IPS-18c (cell line): ENCODE results near the gene MORN5.
"Not testable (repeated sequence)": the region's sequence is repeated elsewhere in the genome, so short reads cannot be mapped to it uniquely, and the experiment has no call there.

Source experiments
- H3K4me3 ChIP-seq: 2 replicates; pipeline ENCODE4 v1.7.0; 2013; ENCODE audit warnings: low read depth, mild to moderate bottlenecking, low read length, moderate library complexity; ENCODE audit not compliant: insufficient read depth
- H3K9me3 ChIP-seq: one replicate; pipeline ENCODE4 v1.6.1; 2013; ENCODE audit warnings: mild to moderate bottlenecking, low read length, moderate library complexity; ENCODE audit not compliant: control insufficient read depth, insufficient read depth

The MORN5 gene

GRCh38 chr9:122159026-122159924 lies at the start of gene MORN5, which contains the start of gene NDUFA8:
TSS of gene MORN5 (plus strand) at chr9:122159908. CDS start at chr9:122159973, 65 bp downstream.
TSS of gene NDUFA8 (minus strand) at chr9:122159779. CDS start at chr9:122159677, 102 bp downstream.
- H3K9me3 ChIP-seq = no peaks in the 10 kb centered on the region

DNA sequence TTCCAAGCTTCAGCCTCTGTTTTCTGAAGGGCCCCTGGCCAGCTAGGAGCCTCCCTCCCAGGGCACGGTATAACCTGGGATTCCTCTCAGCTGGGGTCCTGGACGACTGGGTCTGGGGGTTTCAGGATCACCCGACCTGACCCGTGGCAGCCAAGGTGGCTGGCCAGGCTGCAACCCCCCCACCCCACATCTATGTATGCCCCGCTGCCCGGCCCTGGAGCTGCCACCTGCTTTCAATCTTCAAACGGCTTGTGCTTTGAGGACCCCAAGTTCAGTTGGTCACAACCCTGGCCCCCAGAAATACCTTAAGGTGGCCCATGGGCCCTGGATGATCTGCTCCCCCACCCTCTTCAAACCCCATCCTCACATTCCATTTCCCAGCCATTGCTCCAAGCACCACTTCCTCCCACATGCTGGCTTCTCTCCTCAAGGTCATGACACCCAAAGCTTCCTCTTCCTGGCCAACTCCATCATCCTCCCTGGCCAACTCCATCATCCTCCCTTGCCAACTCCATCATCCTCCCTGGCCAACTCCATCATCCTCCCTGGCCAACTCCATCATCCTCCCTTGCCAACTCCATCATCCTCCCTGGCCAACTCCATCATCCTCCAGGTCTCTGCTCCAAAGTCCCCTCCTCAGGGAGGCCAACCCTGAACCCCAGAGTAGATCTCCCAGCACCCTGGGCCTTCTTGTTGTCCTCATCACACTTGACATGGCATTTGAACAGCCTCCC lies 49.4 kb upstream of the MORN5 start:
- no peak overlapping the region for H3K4me3 ChIP-seq
- H3K9me3 ChIP-seq = no peaks in the 10 kb centered on the region

More at GRCh38 chr9:122159026-122159924, at the start of gene MORN5, which contains the start of gene NDUFA8:
- peak within 1 kb of the TSS; percentile 80 for H3K4me3 ChIP-seq

DNA sequence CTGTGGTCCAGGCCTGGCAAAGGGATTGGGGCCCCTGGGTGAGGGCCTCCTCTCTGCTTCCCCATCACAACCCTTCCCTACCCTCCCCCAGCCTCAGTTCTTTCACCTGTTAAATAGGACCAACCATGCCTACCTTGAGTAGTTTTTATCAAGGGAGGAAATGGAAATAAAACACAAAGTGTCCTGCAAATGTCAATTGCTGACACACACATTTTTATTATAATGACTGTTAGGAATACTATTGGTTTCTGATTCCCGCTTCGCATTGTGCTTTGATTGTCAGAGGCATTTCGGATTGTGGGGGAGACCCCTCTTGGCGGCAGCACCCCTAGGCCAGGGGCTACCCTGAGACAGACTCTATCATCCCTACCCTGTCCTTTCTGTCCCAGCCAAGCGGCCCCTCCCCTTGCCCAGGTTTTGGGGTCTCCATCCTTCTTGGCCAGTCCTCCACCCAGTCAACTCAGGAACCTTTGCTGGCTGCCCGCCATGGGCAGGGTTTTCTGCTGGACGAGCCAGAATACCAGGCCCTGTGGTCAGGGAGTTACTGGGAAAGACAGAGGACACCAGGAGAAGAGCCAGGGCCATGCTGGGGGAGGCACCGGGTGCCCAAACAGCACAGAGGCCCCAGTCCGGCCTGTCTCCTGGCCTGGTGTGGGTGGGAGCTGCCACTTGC lies 48.2 kb upstream of the MORN5 start:
- H3K9me3 ChIP-seq = no peaks in the 10 kb centered on the region

GRCh38 chr9:122112238-122112637 lies 47.5 kb upstream of the MORN5 start:
- H3K4me3 ChIP-seq = no peak overlapping the region
- no peaks in the 10 kb centered on the region for H3K9me3 ChIP-seq

More for the DNA sequence above, 48.2 kb upstream of the MORN5 start:
- H3K4me3 ChIP-seq = no peak overlapping the region

GRCh38 chr9:122113574-122113973 lies 46.1 kb upstream of the MORN5 start:
- Histone ChIP-seq H3K4me3 (no peak overlapping the region), H3K9me3 (no peaks in the 10 kb centered on the region)

- H3K4me3 ChIP-seq = no peak overlapping the region
- H3K9me3 ChIP-seq = no peaks in the 10 kb centered on the region
Observed at GRCh38 chr9:122115176-122116035, 44.3 kb upstream of the MORN5 start.

- Histone ChIP-seq H3K4me3 (no peak overlapping the region), H3K9me3 (no peaks in the 10 kb centered on the region)
Observed at GRCh38 chr9:122116040-122116439, 43.7 kb upstream of the MORN5 start.

DNA sequence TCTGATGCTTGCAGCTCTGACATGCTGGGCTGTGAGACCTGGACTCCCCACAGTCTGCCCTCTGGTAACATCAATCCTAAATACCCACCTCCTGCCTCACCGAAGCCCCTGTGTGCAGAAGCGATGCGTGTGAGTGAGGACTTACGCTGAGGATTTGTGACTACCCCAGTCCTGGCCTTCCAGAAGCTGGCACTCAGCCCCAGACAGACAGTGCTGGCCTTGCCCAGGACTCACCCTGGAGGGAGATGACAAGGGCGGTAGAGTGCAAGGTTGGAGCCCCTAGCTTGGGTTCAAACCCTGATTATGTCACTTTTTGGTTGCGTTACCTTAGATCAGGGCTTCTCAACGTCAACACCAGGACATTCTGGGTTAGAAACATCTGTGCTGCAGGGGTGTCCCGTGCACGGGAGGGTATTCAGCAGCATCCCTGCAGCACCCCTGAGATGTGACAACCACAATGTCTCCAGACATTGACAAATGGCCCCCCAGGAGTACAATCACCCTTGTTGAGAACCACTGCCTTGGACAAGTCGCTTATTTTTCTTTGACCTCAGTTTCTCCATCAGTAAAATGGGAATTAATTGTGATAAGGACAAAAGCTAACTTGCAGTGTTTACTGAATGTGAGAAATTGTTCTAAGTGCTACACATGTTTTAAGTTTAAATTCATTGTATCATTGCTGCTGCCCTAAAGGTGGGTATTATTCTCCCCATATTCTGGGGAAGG lies 43.1 kb upstream of the MORN5 start:
- H3K4me3 ChIP-seq = no peak overlapping the region; the same call in 1 of the 2 replicates
- H3K9me3 ChIP-seq = no peaks in the 10 kb centered on the region

GRCh38 chr9:122117241-122117640 lies 42.5 kb upstream of the MORN5 start:
- not testable (repeated sequence) for H3K9me3 ChIP-seq, H3K4me3 ChIP-seq

DNA sequence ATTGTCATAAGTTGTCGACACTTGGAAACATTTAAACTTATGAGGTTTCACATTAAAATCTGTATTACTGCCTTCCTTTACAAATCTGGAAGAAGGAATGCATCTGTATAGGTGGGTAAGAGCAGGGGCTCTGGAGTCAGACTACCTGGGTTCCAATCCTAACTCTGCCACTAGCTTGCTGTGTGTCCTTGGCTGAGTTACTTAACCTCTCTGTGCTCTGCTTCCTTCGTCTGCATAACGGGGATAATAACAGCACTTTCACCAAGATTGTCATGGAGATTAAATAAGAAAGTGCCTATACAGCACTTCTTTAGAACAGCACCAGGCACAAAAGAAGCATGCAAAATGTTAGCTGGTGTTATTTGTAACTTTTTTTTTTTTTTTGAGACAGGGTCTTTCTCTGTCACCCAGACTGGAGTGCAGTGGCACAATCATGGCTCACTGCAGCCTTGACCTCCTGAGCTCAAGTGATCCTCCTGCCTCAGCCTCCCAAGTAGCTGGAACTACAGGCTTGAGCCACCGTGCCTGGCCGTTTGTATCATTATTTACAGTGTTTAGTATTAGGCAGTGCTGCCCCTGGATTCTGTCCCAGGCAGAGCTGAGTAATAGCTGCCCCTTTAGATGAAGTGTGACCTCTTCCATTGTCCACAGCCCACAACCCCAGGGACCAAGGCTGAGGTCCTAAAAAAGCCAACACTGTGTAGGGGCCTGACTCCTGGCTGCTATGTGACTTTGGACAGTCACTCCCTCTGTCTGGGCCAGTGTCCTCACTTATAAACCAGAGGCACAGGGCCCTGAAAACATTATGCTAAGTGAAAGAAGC lies 41.2 kb upstream of the MORN5 start:
- H3K9me3 ChIP-seq = no peaks in the 10 kb centered on the region
- no peak overlapping the region for H3K4me3 ChIP-seq

GRCh38 chr9:122119166-122119521 lies 40.6 kb upstream of the MORN5 start:
- Histone ChIP-seq H3K4me3 (no peak overlapping the region), H3K9me3 (no peaks in the 10 kb centered on the region)

DNA sequence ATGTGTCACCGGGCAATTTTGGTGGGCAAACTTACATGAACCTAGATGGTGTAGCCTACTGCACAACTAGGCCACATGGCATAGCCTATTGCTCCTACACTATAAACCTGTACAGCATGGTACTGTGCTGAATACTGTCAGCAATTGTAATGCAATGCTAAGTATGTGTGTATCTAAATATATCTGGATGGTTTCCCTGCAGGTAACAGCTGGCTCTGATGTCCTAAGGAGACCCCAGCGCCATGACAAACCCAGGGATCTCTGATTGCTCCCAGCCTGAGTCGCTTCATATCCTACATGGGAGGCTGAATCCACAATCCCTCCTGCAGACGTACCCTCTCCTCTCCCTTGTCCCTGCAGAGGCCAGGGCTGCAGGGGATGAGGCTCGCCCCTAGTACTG lies 40.0 kb upstream of the MORN5 start:
- H3K9me3 ChIP-seq = no peaks in the 10 kb centered on the region
- H3K4me3 ChIP-seq = no peak overlapping the region

GRCh38 chr9:122120316-122121071 lies 39.2 kb upstream of the MORN5 start:
- Histone ChIP-seq H3K9me3 (no peaks in the 10 kb centered on the region), H3K4me3 (no peak overlapping the region)

- H3K4me3 ChIP-seq = no peak overlapping the region
Observed at GRCh38 chr9:122121391-122121790, 38.3 kb upstream of the MORN5 start.

DNA sequence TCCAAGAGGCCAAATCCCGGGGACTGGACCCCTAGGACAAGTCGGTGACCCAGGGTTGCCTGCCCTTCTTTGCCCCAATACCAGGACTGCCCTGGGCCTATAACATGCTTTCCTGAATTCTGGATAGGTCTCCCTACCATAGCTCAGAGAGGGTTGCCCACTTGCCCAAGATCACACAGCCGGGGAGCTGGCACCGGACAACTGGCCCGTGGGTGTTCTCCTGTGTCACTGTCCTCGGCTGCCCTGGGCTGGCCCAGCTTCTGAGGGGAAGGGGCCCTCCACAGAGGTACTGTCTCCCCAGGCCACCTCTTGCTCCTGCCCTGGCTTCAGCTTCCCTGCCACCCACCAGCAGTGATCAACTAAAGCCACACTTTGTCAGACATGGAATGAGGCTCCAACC lies 37.8 kb upstream of the MORN5 start:
- H3K9me3 ChIP-seq = no peaks in the 10 kb centered on the region
- H3K4me3 ChIP-seq = no peak overlapping the region

More at GRCh38 chr9:122121391-122121790, 38.3 kb upstream of the MORN5 start:
- H3K9me3 ChIP-seq = no peaks in the 10 kb centered on the region
